22Rv1 (cell line): ENCODE measurements around the gene LTV1.

Experiments used
- CTCF ChIP-seq: fragments of 450-650 bp; IDR thresholded peaks from 2 replicates; pipeline ENCODE4 v1.5.1; 2017; ENCODE audit warnings: mild to moderate bottlenecking
- ZFX ChIP-seq: fragments of 450-650 bp; IDR thresholded peaks from 2 replicates; pipeline ENCODE4 v1.6.1; 2017; ENCODE audit warnings: antibody characterized with exemption, borderline replicate concordance

GRCh38 chr6:143902827-143903226 lies 59.7 kb downstream of the LTV1 start:
- TF ChIP-seq CTCF (no peak), ZFX (no peak)
